Endothelial cell of umbilical vein (primary cell): ENCODE measurements around the gene PATL1. TPM values are rescaled to one million over a fixed set of nuclear protein-coding genes. Genes with fewer than 3 reads are reported as not detected.
A peak's percentile ranks its signal among the peaks of the same experiment; 100 is the strongest.

Experiments
- BruUV-seq: library from RNA; stranded (reverse); fragments of 400-500 nt; replicated peaks from 2 replicates; lab custom pipeline; 2021; lab: Mats Ljungman, UMichigan
- CTCF ChIA-PET: fragments of 300-600, 350-600 bp; sonication (Branson Sonifier 250); formaldehyde crosslinking; loops from one replicate; lab custom pipeline; 2021; ENCODE audit warnings: antibody characterized with exemption, inconsistent platforms; lab: Charles Lee
- POLR2A ChIA-PET: fragments of 300-600, 350-600 bp; sonication (Branson Sonifier 250); formaldehyde crosslinking; loops from one replicate; lab custom pipeline; 2021; ENCODE audit warnings: antibody characterized with exemption, inconsistent platforms; lab: Charles Lee
- DNase-seq: peaks from one replicate; pipeline ENCODE4 v3.0.0-alpha.2; 2011; ENCODE audit warnings: low read depth, low spot score
- FAIRE-seq: peaks from 2 replicates; lab custom pipeline; 2011; peaks lifted over from hg19 to GRCh38; lab: Jason Lieb, UNC
- H2AFZ ChIP-seq: 2 replicates; pipeline ENCODE4 v1.6.0; 2012; ENCODE audit warnings: low read depth, low read length, control low read depth, inconsistent platforms
- H3K27ac ChIP-seq: 2 replicates; pipeline ENCODE4 v1.5.1; 2011; ENCODE audit warnings: low read depth, mild to moderate bottlenecking, control low read depth, low read length, moderate library complexity; ENCODE audit not compliant: insufficient read depth
- H3K27me3 ChIP-seq, 2 experiments: 2 replicates each; pipeline versions ENCODE4 v1.6.0 to v1.6.1; 2011; ENCODE audit warnings: low read length in 2 of 2, mixed read lengths in 1 of 2; ENCODE audit not compliant: control insufficient read depth in 2 of 2, insufficient read depth in 2 of 2
- H3K36me3 ChIP-seq, 2 experiments: 2 replicates in 1 of 2; 3 replicates in 1 of 2; pipeline ENCODE4 v1.5.1; 2011; ENCODE audit warnings: low read length in 2 of 2, mild to moderate bottlenecking in 1 of 2, moderate library complexity in 1 of 2; ENCODE audit not compliant: control insufficient read depth in 2 of 2, insufficient read depth in 2 of 2; ENCODE audit errors: extremely low read depth in 1 of 2
- H3K4me1 ChIP-seq: 3 replicates; pipeline ENCODE4 v1.5.1; 2011; ENCODE audit warnings: mild to moderate bottlenecking, low read length; ENCODE audit not compliant: control insufficient read depth, insufficient read depth; ENCODE audit errors: extremely low read depth
- H3K4me2 ChIP-seq: 2 replicates; pipeline ENCODE4 v1.6.1; 2011; ENCODE audit warnings: low read length, control low read depth, mixed read lengths; ENCODE audit not compliant: insufficient read depth
- H3K4me3 ChIP-seq, 3 experiments: fragments of 200-600 bp in 1 of 3; sonication (generic), shearing (Covaris generic) in 1 of 3; replicated peaks in 1 of 3; 2 replicates each; pipeline ENCODE4 v1.5.1; 2011 to 2016; ENCODE audit warnings: control low read depth in 3 of 3, low read length in 3 of 3, mild to moderate bottlenecking in 2 of 3, inconsistent platforms in 1 of 3, low read depth in 1 of 3, moderate library complexity in 1 of 3; ENCODE audit not compliant: insufficient read depth in 1 of 3
- H3K79me2 ChIP-seq: 2 replicates; pipeline ENCODE4 v1.6.0; 2012; ENCODE audit warnings: low read length, inconsistent platforms; ENCODE audit not compliant: control insufficient read depth, insufficient read depth
- H3K9ac ChIP-seq: replicated peaks from 2 replicates; pipeline ENCODE3; 2011; ENCODE audit warnings: low read length, control low read depth; ENCODE audit not compliant: insufficient read depth; ENCODE audit errors: extremely low read depth
- H3K9me1 ChIP-seq: replicated peaks from 3 replicates; pipeline ENCODE4 v1.6.0; 2011; ENCODE audit warnings: mild to moderate bottlenecking, low read length; ENCODE audit not compliant: control insufficient read depth, insufficient read depth; ENCODE audit errors: extremely low read depth
- H3K9me3 ChIP-seq: replicated peaks from 2 replicates; pipeline ENCODE4 v1.5.1; 2012; ENCODE audit warnings: low read length, inconsistent platforms; ENCODE audit not compliant: control insufficient read depth, insufficient read depth
- H4K20me1 ChIP-seq: replicated peaks from 2 replicates; pipeline ENCODE3; 2011; ENCODE audit warnings: mild to moderate bottlenecking, low read length; ENCODE audit not compliant: control insufficient read depth, insufficient read depth; ENCODE audit errors: extremely low read depth
- CTCF ChIP-seq, 2 donors: IDR thresholded peaks; 1 replicate in 1 of 2; 2 replicates in 1 of 2; pipeline ENCODE4 v1.5.1; 2011; ENCODE audit warnings: low read length in 2 of 2, mild to moderate bottlenecking in 2 of 2, moderate library complexity in 2 of 2, control low read depth in 1 of 2, inconsistent platforms in 1 of 2, low read depth in 1 of 2; ENCODE audit not compliant: insufficient read depth in 1 of 2; ENCODE audit errors: extremely low read depth in 1 of 2
- EZH2 ChIP-seq: IDR thresholded peaks from 2 replicates; pipeline ENCODE4 v1.6.1; 2012; ENCODE audit warnings: borderline replicate concordance, low read depth, mild to moderate bottlenecking, moderate library complexity, low read length, inconsistent platforms; ENCODE audit not compliant: severe bottlenecking
- FOS ChIP-seq: IDR thresholded peaks from 2 replicates; pipeline ENCODE4 v1.6.1; 2011; ENCODE audit warnings: mild to moderate bottlenecking, low read length, moderate library complexity, borderline replicate concordance; ENCODE audit not compliant: insufficient read depth
- GATA2 ChIP-seq: IDR thresholded peaks from 2 replicates; pipeline ENCODE4 v1.7.0; 2011; ENCODE audit warnings: low read depth, mild to moderate bottlenecking, moderate library complexity, mixed read lengths, low read length; ENCODE audit not compliant: insufficient read length, insufficient read depth
- JUN ChIP-seq: IDR thresholded peaks from 2 replicates; pipeline ENCODE4 v1.6.1; 2011; ENCODE audit warnings: borderline replicate concordance, low read depth; ENCODE audit not compliant: insufficient read length, insufficient read depth
- MYC ChIP-seq: IDR thresholded peaks from one replicate; pipeline ENCODE4 v1.6.1; 2011; ENCODE audit warnings: mild to moderate bottlenecking, low read depth, low read length
- POLR2A ChIP-seq: IDR thresholded peaks from 2 replicates; pipeline ENCODE4 v1.6.1; 2012; ENCODE audit warnings: low read depth, mild to moderate bottlenecking, control low read depth, low read length
- POLR2AphosphoS5 ChIP-seq: IDR thresholded peaks from 2 replicates; pipeline ENCODE4 v1.6.1; 2012; ENCODE audit warnings: low read depth, mild to moderate bottlenecking, control low read depth, low read length, moderate library complexity; ENCODE audit not compliant: insufficient read depth
- dilution Hi-C: fragments of 300-500 bp; cut with MboI; formaldehyde crosslinking; loops from one replicate; pipeline ENCODE4 v1.15.0; 2019; ENCODE audit warnings: low sequenced_read_pairs; ENCODE audit not compliant: extremely low pct_ligation_motif_present
- intact Hi-C: fragments of 100-400 bp; cut with micrococcal nuclease; formaldehyde crosslinking; loops from one replicate; pipeline ENCODE4 v1.10.0; 2022
- polyA plus RNA-seq, 4 experiments: library from polyadenylated mRNA; depleted of rRNA in 3 of 4; stranded (reverse) in 3 of 4; unstranded in 1 of 4; fragments of >200 nt; gene quantifications; 2 replicates each; pipeline versions ENCODE4 v1.2.1 to v1.2.3, GENCODE V29; 2011 to 2012; ENCODE audit warnings: missing spikeins in 1 of 4
- total RNA-seq: library from RNA; stranded (reverse); gene quantifications from 2 replicates; pipeline ENCODE4 v1.2.3, GENCODE V29; 2021
- TF ChIP-seq, protein P1 (sequence below): IDR thresholded peaks from 2 replicates; pipeline ENCODE4 v1.6.1; 2011; ENCODE audit not compliant: insufficient read depth, insufficient read length

The PATL1 gene
- total and polyA plus RNA-seq, 2 donors (not counting 3 experiments of a cell fraction or from before 2014, with no cell fraction given) = 33.7 to 38.8 TPM

DNA sequence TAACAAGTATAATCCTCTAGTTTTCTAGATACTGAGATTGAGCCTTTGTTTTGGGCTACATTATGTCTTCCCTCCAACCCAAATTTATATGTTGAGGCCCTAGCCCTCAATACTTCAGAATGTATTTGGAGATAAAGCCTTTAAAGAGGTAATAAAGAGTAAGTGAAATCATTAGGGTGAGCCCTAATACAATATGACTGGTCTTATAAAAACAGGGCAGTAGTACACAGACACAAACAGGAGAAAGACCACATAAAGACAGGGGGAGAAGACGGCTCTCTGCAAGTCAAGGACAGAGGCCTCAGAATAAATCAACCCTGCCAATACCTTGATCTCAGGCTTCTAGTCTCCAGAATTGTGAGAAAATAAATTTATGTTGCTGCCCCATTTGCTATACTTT, 38.5 kb upstream of the PATL1 start:
- peak overlapping the region; percentile 93 for H3K27ac ChIP-seq
- no peaks in the 10 kb centered on the region for H3K36me3 ChIP-seq
- H3K9me1 ChIP-seq = no peaks in the 10 kb centered on the region
- H4K20me1 ChIP-seq = no peaks in the 10 kb centered on the region
- no peaks in the 10 kb centered on the region for H3K79me2 ChIP-seq
- CTCF ChIA-PET = interaction anchor here (1.4 to 2.8 kb wide), 2 partner anchors 48 to 212 kb away, joined by 3 to 7 read pairs; partner anchors contain the start of gene STX3
- no peaks in the 10 kb centered on the region for H3K27me3 ChIP-seq
- H3K4me2 ChIP-seq = peak overlapping the region; percentile 48
- H3K4me1 ChIP-seq = peaks cover 18% of the 10 kb centered on the region
- BruUV-seq = TSS peak; percentile 56
- FAIRE-seq (no peak), DNase-seq (no peak)
- POLR2A ChIA-PET = interaction anchor here (0.7 kb wide), 1 partner anchor 38 kb away, joined by 3 read pairs; no protein-coding TSS in a partner anchor
- H3K9me3 ChIP-seq = no peaks in the 10 kb centered on the region
- peak overlapping the region; percentile 34 for H2AFZ ChIP-seq
- intact Hi-C loops (loop anchor here (1.0 kb wide), 4 partner anchors 38 to 462 kb away; partner anchors contain the start of gene PATL1), dilution Hi-C loops (no loop called here)
- H3K4me3 ChIP-seq = no peak overlapping the region
- H3K9ac ChIP-seq = peak overlapping the region; percentile 62
- TF ChIP-seq POLR2AphosphoS5 = no peak
- TF ChIP-seq JUN = no peak
- no peak for TF ChIP-seq FOS
- no peak for TF ChIP-seq POLR2A
- no peak for TF ChIP-seq MYC
- TF ChIP-seq GATA2 = no peak
- no peak for TF ChIP-seq CTCF (IDR thresholded peaks at IDR 0.05; ENCODE audit: extremely low read depth in 1 of 2, insufficient read depth in 1 of 2, low read depth in 1 of 2, low read length in 2 of 2)
- TF ChIP-seq EZH2 = no peak
- TF ChIP-seq, protein P1, sequence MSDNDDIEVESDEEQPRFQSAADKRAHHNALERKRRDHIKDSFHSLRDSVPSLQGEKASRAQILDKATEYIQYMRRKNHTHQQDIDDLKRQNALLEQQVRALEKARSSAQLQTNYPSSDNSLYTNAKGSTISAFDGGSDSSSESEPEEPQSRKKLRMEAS = no peak
